GM18861 (cell line): ENCODE measurements around the gene RBBP5.
A peak's percentile ranks its signal among the peaks of the same experiment; 100 is the strongest.
"Not testable (repeated sequence)": the region's sequence is repeated elsewhere in the genome, so short reads cannot be mapped to it uniquely, and the experiment has no call there.

Experiments used
- ATAC-seq: cut with Tn5 transposase; IDR thresholded peaks from one replicate; pipeline ENCODE4 v1.9.1; 2021; ENCODE audit not compliant: unreplicated experiment

RBBP5 gene, protein sequence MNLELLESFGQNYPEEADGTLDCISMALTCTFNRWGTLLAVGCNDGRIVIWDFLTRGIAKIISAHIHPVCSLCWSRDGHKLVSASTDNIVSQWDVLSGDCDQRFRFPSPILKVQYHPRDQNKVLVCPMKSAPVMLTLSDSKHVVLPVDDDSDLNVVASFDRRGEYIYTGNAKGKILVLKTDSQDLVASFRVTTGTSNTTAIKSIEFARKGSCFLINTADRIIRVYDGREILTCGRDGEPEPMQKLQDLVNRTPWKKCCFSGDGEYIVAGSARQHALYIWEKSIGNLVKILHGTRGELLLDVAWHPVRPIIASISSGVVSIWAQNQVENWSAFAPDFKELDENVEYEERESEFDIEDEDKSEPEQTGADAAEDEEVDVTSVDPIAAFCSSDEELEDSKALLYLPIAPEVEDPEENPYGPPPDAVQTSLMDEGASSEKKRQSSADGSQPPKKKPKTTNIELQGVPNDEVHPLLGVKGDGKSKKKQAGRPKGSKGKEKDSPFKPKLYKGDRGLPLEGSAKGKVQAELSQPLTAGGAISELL

GRCh38 chr1:205121660-205122488, at the start of gene RBBP5:
RBBP5 (minus strand) TSS chr1:205121978; CDS start chr1:205121873, 105 bp downstream.
- ATAC-seq: peak; percentile 84

- ATAC-seq: no peak
Observed at GRCh38 chr1:205171369-205171768, 49.6 kb upstream of the RBBP5 start.

DNA sequence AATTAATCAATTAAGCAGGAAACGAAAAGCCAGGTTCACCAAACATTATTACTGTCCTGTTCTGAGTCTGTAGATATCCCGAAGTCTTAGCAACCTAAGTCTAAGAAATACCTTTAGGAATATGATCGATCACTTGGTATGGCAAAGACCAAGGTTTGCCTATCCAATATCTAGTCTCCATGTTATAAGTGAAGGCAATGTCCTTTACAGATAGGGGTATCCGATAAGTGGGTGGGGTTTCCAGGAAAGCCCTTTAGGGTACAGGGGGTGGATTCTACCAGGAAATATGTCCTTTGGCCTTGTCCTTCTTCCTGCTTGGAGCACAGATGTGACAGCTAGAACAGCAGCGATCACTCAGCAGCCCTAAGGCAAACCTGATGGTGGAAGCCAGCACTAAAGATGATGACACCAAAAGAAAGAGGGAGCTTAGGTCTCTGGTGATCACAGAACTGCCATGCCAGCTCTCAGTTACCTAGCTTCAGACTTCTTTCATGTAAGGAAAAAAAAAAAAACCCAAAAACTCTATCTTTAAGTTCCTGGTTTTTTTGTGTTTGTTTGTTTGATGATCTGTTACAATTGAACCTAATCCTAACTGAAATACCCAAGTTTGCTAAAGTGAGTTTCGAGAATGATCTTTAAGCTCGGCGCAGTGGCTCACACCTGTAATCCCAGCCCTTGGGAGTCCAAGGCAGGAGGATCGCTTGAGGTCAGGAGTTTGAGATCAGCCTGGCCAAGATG, 48.9 kb upstream of the RBBP5 start:
- no peak for ATAC-seq

GRCh38 chr1:205169248-205169647, 47.5 kb upstream of the RBBP5 start:
- no peak for ATAC-seq

DNA sequence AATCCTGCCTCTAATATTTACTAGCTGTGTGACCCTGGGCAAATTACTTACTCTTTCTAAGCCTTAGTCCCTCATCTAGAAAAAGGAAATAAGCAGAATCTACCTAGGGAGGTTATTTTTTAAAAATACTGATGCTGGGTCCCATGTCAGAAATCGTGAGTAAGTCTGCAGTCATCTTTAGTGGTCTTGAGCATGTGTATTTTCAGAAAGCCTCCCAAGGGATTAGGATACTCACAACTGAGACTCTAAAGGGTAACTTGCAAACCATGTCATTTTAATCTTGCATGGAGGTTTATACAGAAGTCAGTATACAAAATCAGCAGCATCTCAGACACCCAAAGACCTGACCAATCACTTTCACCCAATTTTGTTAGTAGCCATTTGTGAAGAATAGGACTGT, 46.5 kb upstream of the RBBP5 start:
- ATAC-seq: no peak

GRCh38 chr1:205162301-205162700, 40.5 kb upstream of the RBBP5 start:
- no peak for ATAC-seq

GRCh38 chr1:205161076-205161475, 39.3 kb upstream of the RBBP5 start:
- ATAC-seq: no peak

DNA sequence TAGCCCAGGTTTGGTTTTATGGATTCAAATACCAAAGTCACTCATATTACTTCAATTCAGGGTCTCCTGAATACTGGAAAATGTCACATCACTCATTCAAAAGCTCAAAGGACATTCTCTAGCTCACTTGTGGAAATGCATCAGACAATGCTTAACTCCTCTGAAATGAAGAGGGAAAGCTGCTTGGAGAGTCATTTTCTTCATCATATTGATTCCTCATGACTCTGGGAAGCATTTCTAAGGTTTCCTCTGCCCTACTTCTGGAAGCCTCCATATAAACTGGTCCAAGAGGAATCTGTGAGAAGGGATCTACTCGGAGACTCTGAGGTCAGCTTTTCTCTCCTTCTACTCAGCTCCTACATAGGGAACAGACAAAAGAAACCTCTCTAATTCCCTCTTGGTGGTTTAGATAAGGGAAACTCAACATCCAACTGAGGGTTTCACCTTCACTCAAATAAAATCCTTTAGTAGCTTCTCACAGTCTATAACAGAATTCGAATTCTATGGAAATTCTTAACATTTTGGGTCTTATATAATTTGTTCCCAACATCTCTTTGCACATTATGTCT, 36.4 kb upstream of the RBBP5 start:
- no peak for ATAC-seq

DNA sequence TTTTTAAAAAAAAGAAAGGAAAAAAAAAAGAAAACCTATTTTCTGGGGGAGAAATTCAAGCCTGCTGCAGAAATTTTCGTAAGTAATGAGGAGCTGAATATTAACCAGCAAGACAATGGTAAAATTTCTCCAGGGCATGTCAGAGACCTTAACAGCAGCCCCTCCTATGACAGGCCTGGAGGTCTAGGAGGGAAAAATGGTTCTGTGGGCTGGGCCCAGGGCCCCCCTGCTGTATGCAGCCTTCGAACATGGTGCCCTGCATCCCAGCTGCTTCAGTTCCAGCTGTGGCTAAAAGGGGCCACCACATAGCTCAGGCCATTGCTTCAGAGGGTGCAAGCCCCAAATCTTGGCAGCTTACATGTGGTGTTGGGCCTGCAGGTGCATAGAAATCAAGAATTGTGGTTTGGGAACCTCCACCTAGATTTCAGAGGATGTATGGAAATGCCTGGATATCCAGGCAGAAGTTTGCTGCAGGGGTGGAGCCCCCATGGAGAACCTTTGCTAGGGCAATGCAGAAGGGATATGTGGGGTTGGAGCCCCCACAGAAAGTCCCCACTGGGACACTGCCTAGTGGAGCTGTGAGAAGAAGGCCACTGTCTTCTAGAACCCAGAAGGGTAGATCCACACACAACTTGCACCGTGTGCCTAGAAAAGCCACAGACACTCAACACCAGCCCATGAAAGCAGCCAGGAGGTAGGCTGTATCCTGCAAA, 34.0 kb upstream of the RBBP5 start:
- not testable (repeated sequence) for ATAC-seq

GRCh38 chr1:205152505-205152904, 30.7 kb upstream of the RBBP5 start:
- no peak for ATAC-seq

DNA sequence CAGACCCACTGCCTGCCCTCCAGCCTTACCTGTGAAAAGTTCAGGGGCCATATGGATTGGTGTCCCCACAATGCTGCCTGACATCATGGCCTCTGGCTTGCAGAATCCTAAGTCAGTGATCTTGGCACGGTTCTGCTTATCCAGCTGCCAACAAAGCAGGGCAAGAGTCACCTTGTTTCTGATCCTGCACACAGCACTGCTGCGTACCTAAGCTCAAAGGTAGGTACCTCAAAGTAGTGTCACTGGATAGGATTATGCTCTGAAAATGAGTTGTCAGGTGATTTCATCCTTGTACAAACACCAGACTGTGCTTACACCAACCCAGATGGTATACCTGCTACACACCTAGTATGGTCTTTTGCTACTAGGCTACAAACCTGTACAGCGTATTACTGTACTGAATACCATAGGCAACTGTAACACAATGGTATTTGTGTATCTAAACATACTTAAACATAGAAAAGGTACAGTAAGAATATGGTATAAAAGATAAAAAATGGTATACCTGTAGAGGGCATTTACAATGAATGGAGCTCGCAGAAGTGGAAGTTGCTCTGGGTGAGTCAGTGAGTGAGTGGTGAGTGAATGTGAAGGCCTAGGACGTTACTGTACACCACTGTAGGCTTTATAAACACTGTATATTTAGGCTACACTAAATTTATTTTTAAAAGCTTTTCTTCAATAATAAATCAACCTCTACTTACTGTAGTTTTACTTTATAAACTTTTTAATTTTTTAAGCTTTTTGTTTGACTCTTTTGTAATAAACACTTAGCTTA, 29.1 kb upstream of the RBBP5 start:
- ATAC-seq: no peak

GRCh38 chr1:205147191-205147835, 25.5 kb upstream of the RBBP5 start:
- no peak for ATAC-seq

- no peak for ATAC-seq
Observed at GRCh38 chr1:205144751-205145150, 23.0 kb upstream of the RBBP5 start.

DNA sequence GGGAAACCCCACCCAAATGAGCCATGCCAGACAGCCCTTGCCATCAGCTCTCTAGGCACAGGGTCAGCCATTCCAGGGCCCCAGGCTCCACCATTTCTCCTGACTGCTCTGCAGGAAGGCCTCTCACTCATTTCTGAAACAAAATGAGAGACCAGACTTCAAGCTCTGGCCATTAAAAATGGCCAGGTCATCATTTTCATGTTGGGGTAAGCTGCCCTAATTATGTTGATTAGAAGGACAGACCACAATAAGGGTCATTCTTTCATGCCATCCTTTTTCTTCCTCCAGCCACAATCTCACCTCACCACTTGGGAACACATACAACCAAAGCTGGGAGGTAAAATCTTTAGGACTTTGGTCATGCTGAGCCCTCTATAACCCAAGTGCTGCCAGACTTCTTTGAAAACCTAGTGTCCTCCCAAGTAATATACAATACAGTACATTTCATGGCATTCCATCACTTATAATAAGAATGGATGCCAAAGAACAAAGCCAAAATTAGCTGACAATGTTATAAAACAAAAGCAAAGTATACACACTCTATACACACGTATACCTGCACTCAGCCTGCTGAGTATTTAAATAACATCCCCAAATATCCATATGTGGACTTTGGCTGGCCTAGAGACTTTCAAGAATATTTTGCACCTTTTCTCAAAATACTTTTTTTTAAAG, 22.4 kb upstream of the RBBP5 start:
- ATAC-seq: no peak

- no peak for ATAC-seq
Observed at GRCh38 chr1:205142102-205142469, 20.3 kb upstream of the RBBP5 start.

DNA sequence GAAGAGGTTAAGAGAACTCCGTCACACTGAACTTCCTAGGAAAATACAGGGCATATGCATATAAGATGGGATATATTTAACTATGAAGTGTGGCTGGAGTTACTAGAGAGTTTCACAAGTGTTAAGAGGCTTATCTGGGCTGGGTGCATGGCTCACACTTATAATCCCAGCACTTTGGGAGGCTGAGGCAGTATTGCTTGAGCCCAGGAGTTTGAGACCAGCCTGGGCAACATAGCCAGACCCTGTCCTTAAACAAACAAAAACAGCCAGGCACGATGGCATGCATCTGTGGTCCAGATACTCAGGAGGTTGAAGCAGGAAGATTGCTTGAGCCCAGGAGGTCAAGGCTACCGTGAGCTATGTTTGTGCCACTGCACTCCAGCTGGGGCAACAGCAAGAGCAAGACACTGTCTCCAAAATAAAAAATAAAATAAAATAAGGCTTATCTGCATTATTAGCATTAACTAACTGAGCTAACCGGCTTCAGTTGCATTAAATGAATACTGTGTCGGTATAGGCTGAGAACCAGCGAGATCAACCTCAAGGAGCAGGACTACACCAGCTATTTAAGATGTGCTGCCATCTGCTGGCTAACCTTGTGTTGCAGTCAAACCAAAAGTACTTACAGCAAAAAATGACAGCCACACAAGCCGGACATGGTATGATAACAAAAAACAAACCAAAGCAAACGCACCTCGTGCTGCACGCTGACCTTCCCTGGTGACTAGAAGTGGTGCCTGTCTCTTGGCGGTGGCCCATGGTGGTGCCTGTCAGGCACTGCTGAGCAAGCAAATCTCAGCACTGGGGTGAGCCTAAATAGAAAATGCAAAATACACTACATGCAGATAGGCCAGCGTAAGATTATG, 19.7 kb upstream of the RBBP5 start:
- no peak for ATAC-seq

- ATAC-seq: no peak
Observed at GRCh38 chr1:205140113-205140512, 18.3 kb upstream of the RBBP5 start.

DNA sequence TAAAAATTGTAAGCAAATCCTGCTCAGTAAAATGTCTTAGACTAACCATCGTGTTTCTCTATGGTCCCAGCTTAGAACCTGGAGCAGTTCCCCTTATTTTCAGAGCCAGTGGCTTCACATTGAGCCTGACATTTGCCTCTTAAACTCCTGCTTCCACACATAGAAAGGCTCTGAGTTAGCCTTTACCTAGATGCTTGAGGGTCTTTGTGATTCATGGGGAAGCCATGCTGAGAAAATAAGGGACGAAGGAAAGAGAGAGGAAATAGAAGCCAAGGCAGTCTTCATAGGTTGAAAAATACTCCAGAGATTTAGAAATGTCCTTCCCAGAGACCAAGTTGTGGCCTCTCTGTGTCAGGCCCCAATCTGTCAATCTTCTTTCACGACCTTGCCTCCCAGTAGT, 16.1 kb upstream of the RBBP5 start:
- ATAC-seq: no peak
